HUES64 (cell line): ENCODE measurements around the gene TAC4. TPM values are rescaled to one million over a fixed set of nuclear protein-coding genes. Genes with fewer than 3 reads are reported as not detected.

Experiments used
- H3K27ac ChIP-seq: 2 replicates; pipeline ENCODE4 v1.7.0; 2013; ENCODE audit warnings: low read depth, low read length, inconsistent platforms
- H3K27me3 ChIP-seq: 2 replicates; pipeline ENCODE4 v1.6.1; 2013; ENCODE audit warnings: mild to moderate bottlenecking, low read length; ENCODE audit not compliant: insufficient read depth
- H3K36me3 ChIP-seq: 2 replicates; pipeline ENCODE4 v1.6.1; 2013; ENCODE audit warnings: mild to moderate bottlenecking, low read length; ENCODE audit not compliant: insufficient read depth
- H3K4me1 ChIP-seq: 2 replicates; pipeline ENCODE4 v1.6.1; 2013; ENCODE audit warnings: mild to moderate bottlenecking, low read length, moderate library complexity; ENCODE audit not compliant: insufficient read depth
- H3K4me3 ChIP-seq: 2 replicates; pipeline ENCODE4 v1.5.1; 2013; ENCODE audit warnings: mild to moderate bottlenecking, low read length, moderate library complexity
- H3K9ac ChIP-seq: 2 replicates; pipeline ENCODE4 v1.6.1; 2013; ENCODE audit warnings: mild to moderate bottlenecking, low read depth, low read length
- H3K9me3 ChIP-seq: 2 replicates; pipeline ENCODE4 v1.6.1; 2013; ENCODE audit warnings: low read depth, low read length; ENCODE audit not compliant: insufficient read depth
- WGBS: fragments of 150-250, 120-280 bp; methylation state at CpG from one replicate; pipeline ENCODE4 v1.1.7; 2013; ENCODE audit warnings: missing lambda C conversion rate; 5-methylcytosine and 5-hydroxymethylcytosine counted together
- polyA plus RNA-seq, 2 experiments: library from polyadenylated mRNA; stranded (reverse); fragments of 50-300 nt; gene quantifications; one replicate each; pipeline ENCODE4 v1.2.3, GENCODE V29; 2013

Gene TAC4
- not detected for polyA plus RNA-seq (2013, experiment 1 of 2)
- polyA plus RNA-seq (2013, experiment 2 of 2): not detected

- Histone ChIP-seq H3K27me3 (peaks cover 35% of the 10 kb centered on the region), H3K9me3 (no peaks in the 10 kb centered on the region), H3K9ac (no peak within 1 kb of the TSS), H3K4me1 (peaks cover 7% of the 10 kb centered on the region; the same call in 1 of the 2 replicates), H3K36me3 (peaks cover 12% of the 10 kb centered on the region; the same call in 1 of the 2 replicates), H3K27ac (no peak within 1 kb of the TSS), H3K4me3 (no peak within 1 kb of the TSS)
Observed at GRCh38 chr17:49848019-49848473, at the start of gene TAC4. Gene TAC4 (minus strand): TSS chr17:49848069. CDS start chr17:49848017, 52 bp downstream.

- Histone ChIP-seq H3K36me3 (no peaks in the 10 kb centered on the region), H3K4me1 (peaks cover 13% of the 10 kb centered on the region), H3K27me3 (peaks cover 39% of the 10 kb centered on the region), H3K9ac (no peak overlapping the region), H3K27ac (no peak overlapping the region), H3K9me3 (no peaks in the 10 kb centered on the region), H3K4me3 (no peak overlapping the region)
- 77% methylated on average over 5 of the region's 5 CpGs for WGBS
Observed at GRCh38 chr17:49896860-49897259, 49.0 kb upstream of the TAC4 start.

- H3K9me3 ChIP-seq: no peaks in the 10 kb centered on the region
- H3K9ac ChIP-seq: no peak overlapping the region
- no peaks in the 10 kb centered on the region for H3K36me3 ChIP-seq
- peaks cover 39% of the 10 kb centered on the region for H3K27me3 ChIP-seq
- no peak overlapping the region for H3K4me3 ChIP-seq
- no peak overlapping the region for H3K27ac ChIP-seq
- 76% methylated on average over 1 of the region's 1 CpG for WGBS
- H3K4me1 ChIP-seq: peaks cover 10% of the 10 kb centered on the region
Observed at GRCh38 chr17:49896222-49896621, 48.4 kb upstream of the TAC4 start.

- Histone ChIP-seq H3K9ac (no peak overlapping the region), H3K27me3 (peaks cover 39% of the 10 kb centered on the region), H3K36me3 (no peaks in the 10 kb centered on the region), H3K9me3 (no peaks in the 10 kb centered on the region), H3K27ac (no peak overlapping the region), H3K4me1 (peaks cover 10% of the 10 kb centered on the region), H3K4me3 (no peak overlapping the region)
- 77% methylated on average over 2 of the region's 2 CpGs for WGBS
Observed at GRCh38 chr17:49895812-49896211, 47.9 kb upstream of the TAC4 start.

GRCh38 chr17:49894761-49895160 is 46.9 kb upstream of the TAC4 start:
- no peaks in the 10 kb centered on the region for H3K9me3 ChIP-seq
- no peak overlapping the region for H3K4me3 ChIP-seq
- H3K27me3 ChIP-seq: peaks cover 34% of the 10 kb centered on the region
- 89% methylated on average over 10 of the region's 10 CpGs for WGBS
- H3K27ac ChIP-seq: no peak overlapping the region
- H3K9ac ChIP-seq: no peak overlapping the region
- H3K36me3 ChIP-seq: no peaks in the 10 kb centered on the region
- H3K4me1 ChIP-seq: peaks cover 12% of the 10 kb centered on the region

GRCh38 chr17:49891694-49892389 is 44.0 kb upstream of the TAC4 start:
- Histone ChIP-seq H3K4me3 (no peak overlapping the region), H3K9me3 (no peaks in the 10 kb centered on the region), H3K27me3 (peaks cover 34% of the 10 kb centered on the region), H3K36me3 (no peaks in the 10 kb centered on the region), H3K4me1 (peaks cover 10% of the 10 kb centered on the region; the same call in 1 of the 2 replicates), H3K27ac (no peak overlapping the region), H3K9ac (no peak overlapping the region)
- WGBS: 81% methylated on average over 4 of the region's 10 CpGs

GRCh38 chr17:49891271-49891670 is 43.4 kb upstream of the TAC4 start:
- 85% methylated on average over 5 of the region's 5 CpGs for WGBS
- H3K9me3 ChIP-seq: no peaks in the 10 kb centered on the region
- no peak overlapping the region for H3K9ac ChIP-seq
- no peaks in the 10 kb centered on the region for H3K36me3 ChIP-seq
- H3K4me3 ChIP-seq: no peak overlapping the region
- peaks cover 10% of the 10 kb centered on the region; the same call in 1 of the 2 replicates for H3K4me1 ChIP-seq
- H3K27ac ChIP-seq: no peak overlapping the region
- H3K27me3 ChIP-seq: peaks cover 34% of the 10 kb centered on the region

- Histone ChIP-seq H3K4me3 (no peak overlapping the region), H3K4me1 (peaks cover 10% of the 10 kb centered on the region; the same call in 1 of the 2 replicates), H3K27me3 (peaks cover 34% of the 10 kb centered on the region), H3K36me3 (no peaks in the 10 kb centered on the region), H3K9ac (no peak overlapping the region), H3K27ac (no peak overlapping the region), H3K9me3 (no peaks in the 10 kb centered on the region)
- WGBS: 82% methylated on average over 23 of the region's 23 CpGs
Observed at GRCh38 chr17:49890852-49891251, 43.0 kb upstream of the TAC4 start.

- H3K9me3 ChIP-seq: no peaks in the 10 kb centered on the region
- no peak overlapping the region for H3K9ac ChIP-seq
- H3K27ac ChIP-seq: no peak overlapping the region
- peaks cover 34% of the 10 kb centered on the region for H3K27me3 ChIP-seq
- 71% methylated on average over 32 of the region's 33 CpGs for WGBS
- H3K36me3 ChIP-seq: no peaks in the 10 kb centered on the region
- no peak overlapping the region for H3K4me3 ChIP-seq
- peaks cover 10% of the 10 kb centered on the region; the same call in 1 of the 2 replicates for H3K4me1 ChIP-seq
Observed at GRCh38 chr17:49890077-49890821, 42.4 kb upstream of the TAC4 start.

- Histone ChIP-seq H3K27ac (no peak overlapping the region), H3K9ac (no peak overlapping the region), H3K27me3 (peaks cover 31% of the 10 kb centered on the region), H3K36me3 (no peaks in the 10 kb centered on the region), H3K4me1 (peaks cover 10% of the 10 kb centered on the region; the same call in 1 of the 2 replicates), H3K4me3 (no peak overlapping the region), H3K9me3 (no peaks in the 10 kb centered on the region)
- WGBS: 91% methylated on average over 12 of the region's 12 CpGs
Observed at GRCh38 chr17:49889500-49889899, 41.6 kb upstream of the TAC4 start.

GRCh38 chr17:49887744-49888360 is 40.0 kb upstream of the TAC4 start:
- H3K9ac ChIP-seq: no peak overlapping the region
- H3K36me3 ChIP-seq: no peaks in the 10 kb centered on the region
- peaks cover 21% of the 10 kb centered on the region for H3K27me3 ChIP-seq
- 81% methylated on average over 9 of the region's 9 CpGs for WGBS
- no peak overlapping the region for H3K4me3 ChIP-seq
- no peak overlapping the region for H3K27ac ChIP-seq
- H3K4me1 ChIP-seq: peaks cover 10% of the 10 kb centered on the region; the same call in 1 of the 2 replicates
- H3K9me3 ChIP-seq: no peaks in the 10 kb centered on the region
